Right atrium auricular region (tissue), 2 donors: Measurements from ENCODE around the gene KDM4B. TPM values are rescaled to one million over a fixed set of nuclear protein-coding genes. Genes with fewer than 3 reads are reported as not detected.

Source experiments
- DNase-seq: peaks from one replicate; pipeline ENCODE4 v3.0.0-alpha.2; 2019; ENCODE audit warnings: low spot score
- H3K27ac ChIP-seq, 2 donors: fragments of 200-600 bp; sonication (generic); 1 replicate in 1 of 2; 2 replicates in 1 of 2; pipeline ENCODE4 v1.5.1; 2016 to 2019
- H3K27me3 ChIP-seq, 2 donors: fragments of 200-600 bp; sonication (generic); one replicate each; pipeline versions ENCODE4 v1.5.1 to v1.6.0; 2017 to 2019
- H3K36me3 ChIP-seq: fragments of 200-600 bp; sonication (generic); one replicate; pipeline ENCODE4 v1.5.1; 2016
- H3K4me1 ChIP-seq, 2 donors: fragments of 200-600 bp; sonication (generic); one replicate each; pipeline versions ENCODE4 v1.5.1 to v1.6.0; 2017 to 2019
- H3K4me3 ChIP-seq, 2 donors: fragments of 200-600 bp; sonication (generic); 1 replicate in 1 of 2; 2 replicates in 1 of 2; pipeline ENCODE4 v1.5.1; 2017 to 2019; ENCODE audit warnings: mild to moderate bottlenecking in 1 of 2, moderate library complexity in 1 of 2
- H3K9me3 ChIP-seq, 2 donors: fragments of 200-600 bp; sonication (generic); one replicate each; pipeline ENCODE4 v1.5.1; 2019
- total RNA-seq, 2 donors: library from RNA; depleted of rRNA; stranded (reverse); fragments of >200 nt; gene quantifications; one replicate each; pipeline ENCODE4 v1.1.0, GENCODE V29; 2016
- TF ChIP-seq, protein P1 (sequence below), 2 donors: fragments of 200-600 bp; sonication (generic); IDR thresholded peaks; one replicate each; pipeline ENCODE4 v1.5.1; 2019; ENCODE audit warnings: antibody characterized with exemption in 2 of 2

KDM4B gene
- total RNA-seq, 2 donors from 2014 or later, result 17.6 to 26.0 TPM

DNA sequence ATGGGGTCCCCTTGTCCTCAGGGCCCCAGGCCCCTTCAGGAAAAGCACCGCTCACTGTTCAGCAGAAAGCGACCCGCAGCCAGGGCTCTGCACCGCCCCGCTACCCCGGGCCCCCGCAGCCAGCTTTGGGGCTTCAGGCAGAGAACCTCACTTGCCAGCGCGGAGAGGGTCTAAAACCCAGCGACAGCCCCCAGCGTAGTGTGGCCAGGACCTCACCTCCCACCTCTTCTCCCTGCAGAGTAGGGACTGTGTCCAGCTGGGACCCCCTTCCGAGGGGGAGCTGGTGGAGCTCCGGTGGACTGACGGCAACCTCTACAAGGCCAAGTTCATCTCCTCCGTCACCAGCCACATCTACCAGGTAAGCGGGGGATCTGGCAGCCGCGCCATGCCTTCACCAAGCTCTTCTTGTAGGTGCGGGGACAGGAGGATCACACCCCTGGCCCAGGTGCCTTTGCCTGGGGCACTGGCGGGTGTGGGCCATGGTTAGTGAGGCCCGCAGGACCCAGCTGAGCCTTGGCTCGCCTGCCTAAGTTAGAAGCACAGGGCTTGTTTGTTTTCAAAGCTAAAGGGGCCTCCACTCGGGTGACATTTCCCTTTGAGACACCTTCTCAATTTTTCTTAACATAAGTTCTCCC lies 175.7 kb downstream of the KDM4B start:
- Histone ChIP-seq H3K36me3 (peaks cover 40% of the 10 kb centered on the region), H3K27me3 (no peaks in the 10 kb centered on the region), H3K27ac (no peak overlapping the region), H3K4me3 (no peak overlapping the region), H3K4me1 (peaks cover 0 to 43% of the 10 kb centered on the region in 2 donors), H3K9me3 (no peaks in the 10 kb centered on the region)
- no peak for DNase-seq
- TF ChIP-seq, protein P1, sequence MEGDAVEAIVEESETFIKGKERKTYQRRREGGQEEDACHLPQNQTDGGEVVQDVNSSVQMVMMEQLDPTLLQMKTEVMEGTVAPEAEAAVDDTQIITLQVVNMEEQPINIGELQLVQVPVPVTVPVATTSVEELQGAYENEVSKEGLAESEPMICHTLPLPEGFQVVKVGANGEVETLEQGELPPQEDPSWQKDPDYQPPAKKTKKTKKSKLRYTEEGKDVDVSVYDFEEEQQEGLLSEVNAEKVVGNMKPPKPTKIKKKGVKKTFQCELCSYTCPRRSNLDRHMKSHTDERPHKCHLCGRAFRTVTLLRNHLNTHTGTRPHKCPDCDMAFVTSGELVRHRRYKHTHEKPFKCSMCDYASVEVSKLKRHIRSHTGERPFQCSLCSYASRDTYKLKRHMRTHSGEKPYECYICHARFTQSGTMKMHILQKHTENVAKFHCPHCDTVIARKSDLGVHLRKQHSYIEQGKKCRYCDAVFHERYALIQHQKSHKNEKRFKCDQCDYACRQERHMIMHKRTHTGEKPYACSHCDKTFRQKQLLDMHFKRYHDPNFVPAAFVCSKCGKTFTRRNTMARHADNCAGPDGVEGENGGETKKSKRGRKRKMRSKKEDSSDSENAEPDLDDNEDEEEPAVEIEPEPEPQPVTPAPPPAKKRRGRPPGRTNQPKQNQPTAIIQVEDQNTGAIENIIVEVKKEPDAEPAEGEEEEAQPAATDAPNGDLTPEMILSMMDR (IDR thresholded peaks at IDR 0.05), result no peak

DNA sequence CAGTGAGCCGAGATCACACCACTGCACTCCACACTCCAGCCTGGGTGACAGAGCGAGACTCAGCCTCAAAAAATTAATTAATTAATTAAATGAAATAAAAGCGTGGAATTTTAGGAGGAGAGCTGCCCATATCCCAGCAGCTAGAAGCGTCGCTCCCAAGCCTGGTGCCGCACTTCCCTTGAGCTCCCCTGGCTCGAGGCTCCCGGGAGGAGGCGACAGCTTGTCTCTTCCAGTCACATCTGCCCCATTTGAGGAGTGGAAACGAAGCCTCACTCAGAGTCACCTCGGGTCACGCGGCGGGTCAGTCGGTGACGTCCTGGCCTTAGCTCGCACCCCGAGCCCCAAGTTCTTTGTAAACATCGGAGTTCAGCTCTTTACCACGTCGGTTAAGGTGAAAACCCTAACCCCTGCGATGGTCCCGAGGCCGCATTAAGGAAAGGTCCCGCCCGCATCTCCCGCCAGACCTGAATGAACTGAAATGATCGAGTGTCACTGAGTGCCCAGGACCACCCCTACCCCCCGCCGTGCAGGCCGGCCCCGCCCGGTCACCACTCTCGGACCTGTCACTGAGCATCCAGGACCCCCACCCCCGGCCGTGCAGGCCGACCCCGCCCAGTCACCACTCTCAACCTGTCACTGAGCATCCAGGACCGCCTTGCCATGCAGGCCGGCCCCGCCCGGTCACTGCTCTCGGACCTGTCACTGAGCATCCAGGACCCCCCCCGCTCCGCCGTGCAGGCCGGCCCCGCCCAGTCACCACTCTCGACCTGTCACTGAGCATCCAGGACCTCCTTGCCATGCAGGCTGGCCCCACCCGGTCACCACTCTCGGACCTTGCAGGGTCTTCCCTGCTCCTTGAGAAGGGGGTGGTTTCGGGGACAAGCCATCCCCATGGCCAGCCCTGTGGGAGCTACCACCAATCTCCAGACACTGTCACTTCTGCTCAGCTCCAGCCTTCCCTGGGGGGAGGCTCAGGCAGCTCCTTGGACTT lies 176.9 kb downstream of the KDM4B start:
- H3K4me1 ChIP-seq, result peaks cover 0 to 32% of the 10 kb centered on the region in 2 donors
- no peaks in the 10 kb centered on the region for H3K27me3 ChIP-seq
- TF ChIP-seq, protein P1 (IDR thresholded peaks at IDR 0.05), result no peak
- no peak overlapping the region for H3K27ac ChIP-seq
- peaks cover 38% of the 10 kb centered on the region for H3K36me3 ChIP-seq
- H3K4me3 ChIP-seq, result no peak overlapping the region
- no peaks in the 10 kb centered on the region for H3K9me3 ChIP-seq
- no peak for DNase-seq

DNA sequence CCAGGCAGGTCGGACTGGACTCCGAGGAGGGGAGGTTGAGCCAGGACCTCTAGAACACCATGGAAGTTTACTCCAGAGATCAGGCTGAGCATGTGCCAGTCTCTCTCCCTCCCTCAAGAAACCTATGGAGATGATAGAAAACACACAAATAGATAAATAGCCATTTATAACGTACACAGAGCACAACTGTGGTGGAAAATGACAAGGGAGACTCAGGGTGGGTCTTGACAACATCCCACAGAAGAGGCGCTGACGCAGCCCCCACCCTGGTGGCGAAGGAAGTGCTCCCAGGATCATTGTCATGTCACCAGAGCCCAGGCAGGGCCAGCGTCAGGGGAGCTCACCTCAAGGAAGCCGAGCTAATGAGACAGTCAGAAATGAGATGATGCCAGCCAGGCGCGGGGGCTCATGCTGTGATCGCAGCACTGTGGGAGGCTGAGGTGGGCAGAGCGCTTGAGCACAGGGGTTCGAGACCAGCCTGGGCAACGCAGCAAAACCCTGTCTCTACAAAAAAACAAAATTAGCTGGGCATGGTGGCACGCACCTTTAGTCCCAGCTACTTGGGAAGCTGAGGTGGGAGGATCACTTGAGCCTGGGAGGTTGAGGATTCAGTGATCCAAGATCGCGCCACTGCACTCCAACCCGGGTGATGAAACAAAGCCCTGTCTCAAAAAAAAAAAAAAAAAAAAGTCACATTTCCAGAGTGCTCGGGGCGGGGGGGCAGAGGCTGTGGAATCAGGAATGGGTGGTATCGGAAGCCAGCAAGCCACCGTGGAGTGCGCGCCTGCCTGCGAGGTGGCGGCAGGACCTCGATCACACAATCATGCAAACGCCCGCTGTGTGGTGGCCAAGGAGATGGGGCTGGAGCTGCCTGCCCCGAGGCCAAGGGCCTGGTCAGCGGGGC lies 178.4 kb downstream of the KDM4B start:
- Histone ChIP-seq H3K27ac (no peak overlapping the region), H3K36me3 (peaks cover 41% of the 10 kb centered on the region), H3K9me3 (no peaks in the 10 kb centered on the region), H3K4me1 (peaks cover 0 to 17% of the 10 kb centered on the region in 2 donors), H3K27me3 (no peaks in the 10 kb centered on the region), H3K4me3 (no peak overlapping the region)
- no peak for DNase-seq
- TF ChIP-seq, protein P1 (IDR thresholded peaks at IDR 0.05), result no peak

DNA sequence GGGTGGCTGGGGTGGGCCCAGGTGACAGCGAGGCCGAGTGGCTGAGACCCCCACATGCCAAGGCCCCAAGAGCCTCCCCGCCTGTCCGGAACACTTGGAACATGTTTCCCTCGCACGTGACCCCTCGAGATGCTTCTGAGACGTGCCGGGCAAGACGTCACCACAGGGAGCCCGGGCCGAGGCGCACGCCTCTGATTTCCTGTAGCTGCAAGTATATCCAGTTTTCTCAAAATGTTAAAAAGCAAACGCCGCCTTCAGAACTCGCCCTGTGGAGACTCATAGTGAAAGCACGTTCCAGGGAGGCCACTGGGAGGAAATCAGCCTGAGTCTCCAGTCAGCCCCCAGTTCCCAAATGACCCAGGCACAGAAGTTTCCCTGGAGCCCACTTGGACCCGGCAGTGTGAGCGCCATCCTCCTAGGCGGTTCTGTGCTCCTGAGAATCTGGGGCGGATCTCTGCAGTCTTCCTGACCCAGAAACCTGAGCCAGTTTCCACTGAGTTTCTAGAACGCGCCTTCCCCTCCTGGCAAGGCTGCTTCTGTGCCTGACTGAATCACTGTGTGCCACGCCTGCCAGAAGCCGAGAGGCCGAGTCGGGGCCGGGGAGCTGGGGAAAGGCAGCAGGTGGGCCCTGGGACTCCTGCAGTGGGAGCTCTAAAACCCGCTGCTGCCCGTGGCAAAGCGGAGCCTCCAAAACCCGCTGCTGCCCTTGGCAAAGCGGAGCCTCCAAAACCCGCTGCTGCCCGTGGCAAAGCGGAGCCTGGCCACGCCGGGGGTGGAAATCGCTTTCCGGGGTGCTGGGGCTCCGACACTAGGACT lies 179.3 kb downstream of the KDM4B start:
- DNase-seq, result no peak
- no peaks in the 10 kb centered on the region for H3K27me3 ChIP-seq
- TF ChIP-seq, protein P1 (IDR thresholded peaks at IDR 0.05), result no peak
- peaks cover 0 to 8% of the 10 kb centered on the region in 2 donors for H3K4me1 ChIP-seq
- H3K9me3 ChIP-seq, result no peaks in the 10 kb centered on the region
- peaks cover 39% of the 10 kb centered on the region for H3K36me3 ChIP-seq
- H3K4me3 ChIP-seq, result no peak overlapping the region
- H3K27ac ChIP-seq, result no peak overlapping the region

DNA sequence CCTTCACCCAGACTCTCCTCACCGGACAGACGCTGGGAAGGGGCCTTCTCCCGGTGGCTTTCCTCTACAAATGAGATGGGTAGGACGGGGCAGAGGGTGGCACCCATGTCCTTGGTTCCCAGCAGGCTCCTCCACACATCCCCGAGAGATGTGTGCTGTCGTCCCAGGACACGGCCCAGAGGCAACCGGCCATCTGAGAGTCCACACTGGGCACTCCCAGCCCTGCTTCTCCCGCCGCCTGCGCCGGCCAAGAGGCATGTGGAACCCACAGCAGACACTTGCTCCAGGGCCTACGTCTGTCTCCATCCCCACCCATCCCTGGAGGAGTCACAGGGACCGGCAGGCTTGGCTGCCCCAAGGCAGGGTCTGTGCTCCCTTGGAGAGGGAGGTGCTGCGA lies 179.9 kb downstream of the KDM4B start:
- no peaks in the 10 kb centered on the region for H3K9me3 ChIP-seq
- H3K27ac ChIP-seq, result no peak overlapping the region
- peaks cover 0 to 2% of the 10 kb centered on the region in 2 donors for H3K4me1 ChIP-seq
- peaks cover 37% of the 10 kb centered on the region for H3K36me3 ChIP-seq
- TF ChIP-seq, protein P1 (IDR thresholded peaks at IDR 0.05), result no peak
- no peaks in the 10 kb centered on the region for H3K27me3 ChIP-seq
- DNase-seq, result no peak
- no peak overlapping the region for H3K4me3 ChIP-seq
